ENCODE results near the gene RUBCNL.
A peak's percentile ranks its signal among the peaks of the same experiment; 100 is the strongest.

Gene RUBCNL

DNA sequence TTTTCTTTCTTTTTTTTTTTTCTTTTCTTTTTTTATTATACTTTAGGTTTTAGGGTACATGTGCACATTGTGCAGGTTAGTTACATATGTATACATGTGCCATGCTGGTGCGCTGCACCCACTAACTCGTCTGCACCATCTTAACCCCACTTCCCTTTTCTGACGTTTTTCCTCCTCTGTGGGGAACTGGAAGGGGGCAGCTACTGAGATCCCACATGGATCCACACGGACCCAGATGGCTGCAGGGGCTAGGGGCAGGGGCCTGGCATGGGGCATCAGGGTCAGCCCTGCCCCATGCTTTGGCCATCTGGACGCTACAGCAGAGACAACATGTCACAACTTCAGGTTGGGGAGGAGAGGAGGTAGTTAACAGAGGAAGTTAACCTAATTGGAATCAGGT lies 54.3 kb downstream of the RUBCNL start:
- FAIRE-seq (no peak), DNase-seq (ENCODE audit: insufficient read length, low spot score) (no peak)
- no peak for TF ChIP-seq POLR2AphosphoS5 (IDR thresholded peaks at IDR 0.05; ENCODE audit: low read depth, low read length)
- TF ChIP-seq TAF1 (IDR thresholded peaks at IDR 0.05; ENCODE audit: low read depth, low read length), result no peak
- no peak for TF ChIP-seq POLR2A (IDR thresholded peaks at IDR 0.05; ENCODE audit: low read depth, low read length)
- no peak for TF ChIP-seq PAX5 (IDR thresholded peaks at IDR 0.05; ENCODE audit: insufficient read depth, low read length, severe bottlenecking)
- no peak for TF ChIP-seq POU2F2 (IDR thresholded peaks at IDR 0.05; ENCODE audit: low read depth, low read length)
- no peak for TF ChIP-seq SPI1 (IDR thresholded peaks at IDR 0.05; ENCODE audit: low read depth, low read length)

DNA sequence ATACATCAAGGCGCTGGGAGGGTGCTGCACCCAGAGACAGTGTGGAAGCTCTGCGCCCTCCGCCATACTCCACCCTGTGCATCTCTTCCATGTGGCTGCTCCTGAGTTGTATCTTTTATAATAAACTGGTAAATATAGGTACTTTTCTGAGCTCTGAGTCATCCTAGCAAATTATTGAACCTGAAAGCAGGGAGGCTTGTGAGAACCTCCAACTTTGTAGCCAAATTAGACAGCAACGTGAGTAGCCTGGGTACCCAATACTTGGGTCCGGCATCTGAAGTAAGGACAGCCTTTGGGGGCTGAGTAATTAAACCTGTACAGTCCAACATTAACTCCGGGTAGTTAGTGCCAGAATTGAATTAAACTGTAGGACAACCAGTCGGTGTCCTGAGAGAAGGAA lies 57.4 kb downstream of the RUBCNL start:
- TF ChIP-seq TAF1 (IDR thresholded peaks at IDR 0.05; ENCODE audit: low read depth, low read length) (no peak), POU2F2 (IDR thresholded peaks at IDR 0.05; ENCODE audit: low read depth, low read length) (no peak), POLR2A (IDR thresholded peaks at IDR 0.05; ENCODE audit: low read depth, low read length) (no peak), SPI1 (IDR thresholded peaks at IDR 0.05; ENCODE audit: low read depth, low read length) (no peak), POLR2AphosphoS5 (IDR thresholded peaks at IDR 0.05; ENCODE audit: low read depth, low read length) (no peak)
- no peak for FAIRE-seq
- DNase-seq (ENCODE audit: insufficient read length, low spot score), result no peak

DNA sequence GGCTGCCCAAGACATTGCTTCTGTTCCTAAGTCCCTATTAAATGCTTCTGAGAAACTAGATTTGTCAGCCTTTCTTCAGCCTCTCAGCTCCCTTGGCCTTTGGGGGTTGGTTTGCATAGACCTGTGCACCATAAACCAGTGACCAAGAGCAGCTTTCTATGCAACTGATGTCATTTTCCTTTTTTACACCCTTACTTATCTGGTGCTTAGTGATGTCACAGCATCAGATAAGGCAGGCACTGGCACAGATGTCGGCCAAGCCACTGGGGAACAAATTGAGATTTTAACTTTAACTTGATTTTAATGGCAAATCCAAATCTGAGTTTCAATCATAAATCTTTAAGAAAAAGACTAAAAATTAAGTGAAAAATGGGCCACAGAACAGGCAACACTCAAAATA lies 59.8 kb downstream of the RUBCNL start:
- FAIRE-seq (no peak), DNase-seq (ENCODE audit: insufficient read length, low spot score) (no peak)
- TF ChIP-seq TAF1 (IDR thresholded peaks at IDR 0.05; ENCODE audit: low read depth, low read length) (no peak), POLR2AphosphoS5 (IDR thresholded peaks at IDR 0.05; ENCODE audit: low read depth, low read length) (no peak), PAX5 (IDR thresholded peaks at IDR 0.05; ENCODE audit: insufficient read depth, low read length, severe bottlenecking) (no peak), SPI1 (IDR thresholded peaks at IDR 0.05; ENCODE audit: low read depth, low read length) (no peak), POLR2A (IDR thresholded peaks at IDR 0.05; ENCODE audit: low read depth, low read length) (no peak), POU2F2 (IDR thresholded peaks at IDR 0.05; ENCODE audit: low read depth, low read length) (no peak)

DNA sequence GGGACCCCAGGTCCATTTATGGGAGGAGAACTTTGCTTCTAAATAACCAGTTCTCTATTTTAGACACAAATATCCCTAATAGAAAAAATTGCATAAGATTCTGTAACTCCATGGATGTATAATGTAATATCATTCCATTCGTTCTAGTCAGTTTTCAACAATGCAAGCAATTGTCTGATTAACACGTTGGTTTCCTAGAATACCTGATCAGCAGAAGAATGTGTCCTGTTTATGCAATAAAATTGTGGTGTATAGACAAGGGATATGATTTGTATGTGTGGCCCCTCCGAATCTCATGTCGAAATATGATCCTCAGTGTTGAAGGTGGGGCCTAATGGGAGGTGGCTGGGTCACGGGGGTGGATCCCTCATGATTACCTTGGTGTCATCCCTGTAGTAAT lies 62.1 kb downstream of the RUBCNL start:
- DNase-seq (ENCODE audit: insufficient read length, low spot score) (no peak), FAIRE-seq (no peak)
- TF ChIP-seq PAX5 (IDR thresholded peaks at IDR 0.05; ENCODE audit: insufficient read depth, low read length, severe bottlenecking), result no peak
- no peak for TF ChIP-seq POLR2AphosphoS5 (IDR thresholded peaks at IDR 0.05; ENCODE audit: low read depth, low read length)
- TF ChIP-seq TAF1 (IDR thresholded peaks at IDR 0.05; ENCODE audit: low read depth, low read length), result no peak
- no peak for TF ChIP-seq POU2F2 (IDR thresholded peaks at IDR 0.05; ENCODE audit: low read depth, low read length)
- no peak for TF ChIP-seq POLR2A (IDR thresholded peaks at IDR 0.05; ENCODE audit: low read depth, low read length)
- no peak for TF ChIP-seq SPI1 (IDR thresholded peaks at IDR 0.05; ENCODE audit: low read depth, low read length)

DNA sequence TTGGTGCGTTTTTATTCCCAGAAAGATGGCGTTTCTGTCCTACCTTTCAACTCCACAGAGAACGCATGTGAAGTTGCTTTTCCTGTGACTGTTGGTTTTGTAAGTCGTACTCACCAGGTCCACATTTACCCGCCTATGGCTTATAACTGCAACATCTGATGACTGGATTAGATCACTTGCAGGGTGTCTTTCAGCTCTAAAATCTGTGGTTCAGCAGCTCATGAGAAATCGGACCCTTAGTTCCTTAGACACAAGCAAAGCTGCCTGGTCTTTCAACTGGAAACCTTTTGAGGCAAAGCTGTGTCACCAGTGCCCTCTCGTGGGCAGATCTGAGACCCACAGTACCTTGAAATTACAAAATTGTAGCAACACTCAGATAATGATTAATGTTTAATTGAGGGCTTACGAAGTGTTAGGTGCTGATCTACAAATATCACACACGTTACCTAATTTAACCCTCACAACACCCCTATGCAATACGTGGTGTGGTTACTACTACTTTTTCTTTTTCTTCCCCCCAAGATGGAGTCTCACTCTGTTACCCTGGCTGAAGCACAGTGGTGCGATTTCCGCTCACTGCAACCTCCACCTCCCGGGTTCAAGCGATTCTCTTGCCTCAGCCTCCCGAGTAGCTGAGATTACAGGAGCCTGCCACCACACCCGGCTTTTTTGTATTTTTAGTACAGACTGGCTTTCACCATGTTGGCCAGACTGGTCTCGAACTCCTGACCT lies 65.4 kb downstream of the RUBCNL start:
- FAIRE-seq, result peak; percentile 92
- TF ChIP-seq POU2F2 (IDR thresholded peaks at IDR 0.05; ENCODE audit: low read depth, low read length) (no peak), PAX5 (IDR thresholded peaks at IDR 0.05; ENCODE audit: insufficient read depth, low read length, severe bottlenecking) (peak; percentile 35), TAF1 (IDR thresholded peaks at IDR 0.05; ENCODE audit: low read depth, low read length) (no peak), SPI1 (IDR thresholded peaks at IDR 0.05; ENCODE audit: low read depth, low read length) (no peak), POLR2AphosphoS5 (IDR thresholded peaks at IDR 0.05; ENCODE audit: low read depth, low read length) (no peak)
- peak; percentile 47 for DNase-seq (ENCODE audit: insufficient read length, low spot score)

DNA sequence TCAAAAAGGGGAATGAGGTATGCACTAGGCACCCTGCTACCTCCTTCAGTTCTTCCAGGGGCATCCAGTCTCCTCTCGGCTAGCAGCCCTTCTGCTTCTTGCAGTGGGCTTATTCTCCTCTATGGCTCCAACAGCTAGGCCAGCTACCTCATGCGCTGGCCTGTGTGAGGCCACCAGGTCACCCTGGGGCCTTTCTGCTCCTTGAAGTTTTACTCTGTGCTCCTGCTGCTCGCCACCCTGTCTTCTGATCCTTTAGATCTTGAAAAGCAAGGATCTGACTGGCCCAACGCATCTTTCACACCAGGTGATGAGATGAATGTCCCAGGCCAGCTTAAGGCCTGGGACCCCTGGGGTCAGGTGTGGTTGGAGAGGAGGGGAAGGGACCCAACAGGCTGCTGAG lies 66.2 kb downstream of the RUBCNL start:
- DNase-seq (ENCODE audit: insufficient read length, low spot score), result no peak
- peak; percentile 26 for FAIRE-seq
- no peak for TF ChIP-seq TAF1 (IDR thresholded peaks at IDR 0.05; ENCODE audit: low read depth, low read length)
- TF ChIP-seq POU2F2 (IDR thresholded peaks at IDR 0.05; ENCODE audit: low read depth, low read length), result no peak
- TF ChIP-seq SPI1 (IDR thresholded peaks at IDR 0.05; ENCODE audit: low read depth, low read length), result no peak
- TF ChIP-seq POLR2AphosphoS5 (IDR thresholded peaks at IDR 0.05; ENCODE audit: low read depth, low read length), result no peak
- TF ChIP-seq POLR2A (IDR thresholded peaks at IDR 0.05; ENCODE audit: low read depth, low read length), result no peak
- no peak for TF ChIP-seq PAX5 (IDR thresholded peaks at IDR 0.05; ENCODE audit: insufficient read depth, low read length, severe bottlenecking)

DNA sequence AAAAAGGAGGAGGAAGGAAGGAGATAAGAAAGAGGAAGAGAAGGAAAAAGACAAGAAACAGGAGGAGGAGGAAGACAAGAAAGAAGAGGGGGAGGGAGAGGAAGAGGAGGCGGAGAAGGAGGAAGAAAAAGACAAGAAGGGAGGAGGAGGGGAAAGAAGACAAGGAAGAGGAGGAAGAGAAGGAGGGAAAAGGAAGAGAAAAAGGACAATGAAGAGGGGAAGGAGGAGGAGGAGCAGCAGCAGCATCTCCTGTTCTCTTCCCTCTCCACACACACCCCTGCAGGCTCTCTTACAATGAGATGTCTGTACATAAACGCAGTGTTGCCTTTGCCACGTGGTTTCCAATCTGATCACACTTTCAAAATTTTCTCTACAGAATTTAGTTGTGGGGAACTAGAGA lies 66.6 kb downstream of the RUBCNL start:
- DNase-seq (ENCODE audit: insufficient read length, low spot score) (no peak), FAIRE-seq (no peak)
- no peak for TF ChIP-seq POU2F2 (IDR thresholded peaks at IDR 0.05; ENCODE audit: low read depth, low read length)

DNA sequence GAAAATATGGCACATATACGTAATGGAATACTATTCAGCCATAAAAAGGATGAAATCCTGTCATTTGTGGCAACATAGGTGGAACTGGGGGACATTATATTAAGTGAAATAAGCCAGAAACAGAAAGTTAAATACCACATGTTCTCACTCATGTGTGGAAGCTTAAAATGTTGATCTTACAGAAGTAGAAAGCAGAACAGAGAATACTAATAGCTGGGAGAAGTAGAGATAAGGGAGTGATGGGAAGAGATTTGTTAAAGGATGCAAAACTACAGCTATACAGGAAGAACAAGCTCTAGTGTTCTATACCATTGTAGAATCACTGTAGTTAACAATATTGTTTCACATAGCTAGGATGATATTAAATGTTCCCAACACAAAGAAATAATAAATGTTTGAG lies 68.1 kb downstream of the RUBCNL start:
- DNase-seq (ENCODE audit: insufficient read length, low spot score) (no peak), FAIRE-seq (peak; percentile 73)
- TF ChIP-seq POLR2A (IDR thresholded peaks at IDR 0.05; ENCODE audit: low read depth, low read length), result no peak
- TF ChIP-seq SPI1 (IDR thresholded peaks at IDR 0.05; ENCODE audit: low read depth, low read length), result peak; percentile 38; the same call in 1 of the 2 replicates

DNA sequence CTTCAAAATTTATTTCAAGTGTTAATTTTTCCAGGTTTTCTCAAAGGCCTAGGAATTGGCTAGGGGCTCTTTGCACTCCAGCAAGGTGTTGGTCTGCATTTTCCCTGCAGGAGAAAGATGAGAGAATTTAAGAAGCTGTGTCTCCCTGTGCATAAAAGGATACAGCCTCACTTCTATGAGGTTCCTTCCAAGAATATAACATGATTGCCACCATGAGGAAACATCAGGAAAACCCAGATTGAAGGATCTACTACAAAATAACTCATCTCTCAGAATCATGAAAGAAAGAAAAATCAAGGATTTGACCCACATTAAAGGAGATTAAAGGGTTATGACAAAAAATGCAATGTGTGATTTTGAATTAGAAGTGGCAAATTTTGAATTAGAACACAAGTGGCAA lies 69.9 kb downstream of the RUBCNL start:
- no peak for FAIRE-seq
- TF ChIP-seq POLR2AphosphoS5 (IDR thresholded peaks at IDR 0.05; ENCODE audit: low read depth, low read length) (no peak), POU2F2 (IDR thresholded peaks at IDR 0.05; ENCODE audit: low read depth, low read length) (no peak), POLR2A (IDR thresholded peaks at IDR 0.05; ENCODE audit: low read depth, low read length) (no peak), SPI1 (IDR thresholded peaks at IDR 0.05; ENCODE audit: low read depth, low read length) (no peak), PAX5 (IDR thresholded peaks at IDR 0.05; ENCODE audit: insufficient read depth, low read length, severe bottlenecking) (no peak), TAF1 (IDR thresholded peaks at IDR 0.05; ENCODE audit: low read depth, low read length) (no peak)
- no peak for DNase-seq (ENCODE audit: insufficient read length, low spot score)

DNA sequence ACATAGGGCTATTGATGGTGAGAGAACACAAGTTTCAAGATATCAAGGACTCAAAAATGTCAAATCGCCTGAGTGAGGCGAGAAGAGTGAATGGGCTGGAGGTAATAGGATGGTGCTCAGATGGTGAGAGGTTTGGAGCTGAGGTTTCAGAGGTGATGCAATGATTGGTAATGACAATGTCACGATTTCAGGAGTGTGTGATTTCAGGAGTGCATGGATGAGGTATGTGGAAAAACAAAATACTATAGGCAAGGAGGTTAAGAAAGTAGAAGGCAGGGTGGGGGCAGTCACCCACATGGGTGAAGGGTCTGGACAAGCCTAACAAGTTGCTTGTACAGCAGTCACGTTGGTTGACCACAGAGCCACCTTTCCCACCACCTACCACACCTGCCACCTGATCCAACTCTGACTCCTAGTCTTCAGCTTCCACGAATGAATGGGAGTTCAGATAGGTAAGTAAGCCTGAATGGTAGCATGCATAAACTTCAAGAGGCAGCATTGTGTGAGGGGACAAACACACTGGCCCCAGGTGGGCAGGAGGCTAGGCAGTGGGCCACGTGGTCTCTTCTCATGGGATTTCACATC lies 71.5 kb downstream of the RUBCNL start:
- TF ChIP-seq PAX5 (IDR thresholded peaks at IDR 0.05; ENCODE audit: insufficient read depth, low read length, severe bottlenecking), result no peak
- DNase-seq (ENCODE audit: insufficient read length, low spot score) (no peak), FAIRE-seq (peak; percentile 33)

Measured in GM12891 (cell line).